ENCODE measurements around the gene RASL12.

Gene RASL12

GRCh38 chr15:65072027-65072426 lies 4.2 kb upstream of the RASL12 start:
- no peak overlapping the region for H3K27ac ChIP-seq (ENCODE audit: low read depth, low read length)
- peaks cover 16% of the 10 kb centered on the region for H3K4me1 ChIP-seq (ENCODE audit: insufficient read depth, low read length)
- no peaks in the 10 kb centered on the region for H3K27me3 ChIP-seq (ENCODE audit: insufficient read depth, low read length)
- no peak overlapping the region for H3K9ac ChIP-seq (ENCODE audit: low read depth, low read length)
- 71% methylated on average over 1 of the region's 1 CpG for WGBS
- H3K36me3 ChIP-seq (ENCODE audit: insufficient read depth, low read length) = no peaks in the 10 kb centered on the region
- no peak overlapping the region for H3K4me3 ChIP-seq (ENCODE audit: low read length)
- no peaks in the 10 kb centered on the region for H3K9me3 ChIP-seq (ENCODE audit: insufficient read depth, low read depth, low read length)

GRCh38 chr15:65071381-65071811 lies 3.6 kb upstream of the RASL12 start:
- Histone ChIP-seq H3K27ac (ENCODE audit: low read depth, low read length) (no peak overlapping the region), H3K36me3 (ENCODE audit: insufficient read depth, low read length) (no peaks in the 10 kb centered on the region), H3K9ac (ENCODE audit: low read depth, low read length) (no peak overlapping the region)

GRCh38 chr15:65069779-65070546 lies 2.2 kb upstream of the RASL12 start:
- H3K27me3 ChIP-seq (ENCODE audit: insufficient read depth, low read length) = no peaks in the 10 kb centered on the region
- peaks cover 33% of the 10 kb centered on the region for H3K4me1 ChIP-seq (ENCODE audit: insufficient read depth, low read length)
- no peaks in the 10 kb centered on the region for H3K36me3 ChIP-seq (ENCODE audit: insufficient read depth, low read length)
- WGBS = 95% methylated on average over 5 of the region's 5 CpGs
- no peak overlapping the region for H3K27ac ChIP-seq (ENCODE audit: low read depth, low read length)
- no peaks in the 10 kb centered on the region for H3K9me3 ChIP-seq (ENCODE audit: insufficient read depth, low read depth, low read length)
- no peak overlapping the region for H3K4me3 ChIP-seq (ENCODE audit: low read length)
- H3K9ac ChIP-seq (ENCODE audit: low read depth, low read length) = no peak overlapping the region

More at GRCh38 chr15:65071381-65071811, 3.6 kb upstream of the RASL12 start:
- no peak overlapping the region for H3K4me3 ChIP-seq (ENCODE audit: low read length)
- H3K27me3 ChIP-seq (ENCODE audit: insufficient read depth, low read length) = no peaks in the 10 kb centered on the region
- H3K9me3 ChIP-seq (ENCODE audit: insufficient read depth, low read depth, low read length) = no peaks in the 10 kb centered on the region
- H3K4me1 ChIP-seq (ENCODE audit: insufficient read depth, low read length) = peaks cover 21% of the 10 kb centered on the region
- whole genome bisulfite sequencing = 77% methylated on average over 5 of the region's 5 CpGs

- Histone ChIP-seq H3K4me3 (ENCODE audit: low read length) (no peak overlapping the region), H3K27ac (ENCODE audit: low read depth, low read length) (no peak overlapping the region)
Observed at GRCh38 chr15:65069179-65069578, 1.4 kb upstream of the RASL12 start.

GRCh38 chr15:65068403-65068788 lies 605 bp upstream of the RASL12 start:
- Histone ChIP-seq H3K4me1 (ENCODE audit: insufficient read depth, low read length) (peaks cover 35% of the 10 kb centered on the region), H3K36me3 (ENCODE audit: insufficient read depth, low read length) (no peaks in the 10 kb centered on the region), H3K9me3 (ENCODE audit: insufficient read depth, low read depth, low read length) (no peaks in the 10 kb centered on the region), H3K27ac (ENCODE audit: low read depth, low read length) (no peak overlapping the region), H3K9ac (ENCODE audit: low read depth, low read length) (peak overlapping the region; percentile 70), H3K4me3 (ENCODE audit: low read length) (peak overlapping the region; percentile 69), H3K27me3 (ENCODE audit: insufficient read depth, low read length) (no peaks in the 10 kb centered on the region)
- WGBS = 59% methylated on average over 3 of the region's 3 CpGs

More at GRCh38 chr15:65069179-65069578, 1.4 kb upstream of the RASL12 start:
- Histone ChIP-seq H3K36me3 (ENCODE audit: insufficient read depth, low read length) (no peaks in the 10 kb centered on the region), H3K9ac (ENCODE audit: low read depth, low read length) (no peak overlapping the region), H3K4me1 (ENCODE audit: insufficient read depth, low read length) (peaks cover 35% of the 10 kb centered on the region), H3K9me3 (ENCODE audit: insufficient read depth, low read depth, low read length) (no peaks in the 10 kb centered on the region), H3K27me3 (ENCODE audit: insufficient read depth, low read length) (no peaks in the 10 kb centered on the region)
- WGBS = 85% methylated on average over 1 of the region's 1 CpG

- Histone ChIP-seq H3K27ac (ENCODE audit: low read depth, low read length) (peak overlapping the region; percentile 70; the same call in 1 of the 2 replicates), H3K36me3 (ENCODE audit: insufficient read depth, low read length) (no peaks in the 10 kb centered on the region), H3K4me3 (ENCODE audit: low read length) (peak overlapping the region; percentile 69), H3K4me1 (ENCODE audit: insufficient read depth, low read length) (peaks cover 34% of the 10 kb centered on the region), H3K9ac (ENCODE audit: low read depth, low read length) (peak overlapping the region; percentile 70), H3K9me3 (ENCODE audit: insufficient read depth, low read depth, low read length) (no peaks in the 10 kb centered on the region), H3K27me3 (ENCODE audit: insufficient read depth, low read length) (no peaks in the 10 kb centered on the region)
- WGBS = 2% methylated on average over 8 of the region's 8 CpGs
Observed at GRCh38 chr15:65067317-65067644, 510 bp downstream of the RASL12 start.

- WGBS = 4% methylated on average over 8 of the region's 9 CpGs
- no peaks in the 10 kb centered on the region for H3K9me3 ChIP-seq (ENCODE audit: insufficient read depth, low read depth, low read length)
- H3K27me3 ChIP-seq (ENCODE audit: insufficient read depth, low read length) = no peaks in the 10 kb centered on the region
- peak overlapping the region; percentile 69 for H3K4me3 ChIP-seq (ENCODE audit: low read length)
- peaks cover 29% of the 10 kb centered on the region for H3K4me1 ChIP-seq (ENCODE audit: insufficient read depth, low read length)
- peak overlapping the region; percentile 70 for H3K9ac ChIP-seq (ENCODE audit: low read depth, low read length)
- peak overlapping the region; percentile 70; the same call in 1 of the 2 replicates for H3K27ac ChIP-seq (ENCODE audit: low read depth, low read length)
- no peaks in the 10 kb centered on the region for H3K36me3 ChIP-seq (ENCODE audit: insufficient read depth, low read length)
Observed at GRCh38 chr15:65066635-65067316, 1.0 kb downstream of the RASL12 start.

GRCh38 chr15:65066001-65066634 lies 1.7 kb downstream of the RASL12 start:
- no peak overlapping the region for H3K9ac ChIP-seq (ENCODE audit: low read depth, low read length)
- peaks cover 28% of the 10 kb centered on the region for H3K4me1 ChIP-seq (ENCODE audit: insufficient read depth, low read length)
- peak overlapping the region; percentile 69 for H3K4me3 ChIP-seq (ENCODE audit: low read length)
- WGBS = 41% methylated on average over 2 of the region's 3 CpGs
- H3K27ac ChIP-seq (ENCODE audit: low read depth, low read length) = peak overlapping the region; percentile 70; the same call in 1 of the 2 replicates
- no peaks in the 10 kb centered on the region for H3K36me3 ChIP-seq (ENCODE audit: insufficient read depth, low read length)
- no peaks in the 10 kb centered on the region for H3K9me3 ChIP-seq (ENCODE audit: insufficient read depth, low read depth, low read length)
- H3K27me3 ChIP-seq (ENCODE audit: insufficient read depth, low read length) = no peaks in the 10 kb centered on the region

GRCh38 chr15:65062726-65063125 lies 5.1 kb downstream of the RASL12 start:
- H3K36me3 ChIP-seq (ENCODE audit: insufficient read depth, low read length) = peaks cover 4% of the 10 kb centered on the region; the same call in 1 of the 2 replicates
- no peaks in the 10 kb centered on the region for H3K27me3 ChIP-seq (ENCODE audit: insufficient read depth, low read length)
- H3K9me3 ChIP-seq (ENCODE audit: insufficient read depth, low read depth, low read length) = no peaks in the 10 kb centered on the region
- H3K27ac ChIP-seq (ENCODE audit: low read depth, low read length) = no peak overlapping the region
- H3K4me1 ChIP-seq (ENCODE audit: insufficient read depth, low read length) = peaks cover 23% of the 10 kb centered on the region
- 90% methylated on average over 5 of the region's 5 CpGs for WGBS
- no peak overlapping the region for H3K9ac ChIP-seq (ENCODE audit: low read depth, low read length)
- H3K4me3 ChIP-seq (ENCODE audit: low read length) = no peak overlapping the region

- Histone ChIP-seq H3K27me3 (ENCODE audit: insufficient read depth, low read length) (no peaks in the 10 kb centered on the region), H3K9ac (ENCODE audit: low read depth, low read length) (no peak overlapping the region), H3K4me1 (ENCODE audit: insufficient read depth, low read length) (peaks cover 19% of the 10 kb centered on the region), H3K9me3 (ENCODE audit: insufficient read depth, low read depth, low read length) (no peaks in the 10 kb centered on the region), H3K27ac (ENCODE audit: low read depth, low read length) (no peak overlapping the region), H3K4me3 (ENCODE audit: low read length) (no peak overlapping the region), H3K36me3 (ENCODE audit: insufficient read depth, low read length) (peaks cover 4% of the 10 kb centered on the region; the same call in 1 of the 2 replicates)
- WGBS = 89% methylated on average over 5 of the region's 5 CpGs
Observed at GRCh38 chr15:65062061-65062460, 5.7 kb downstream of the RASL12 start.
